Omental fat pad (tissue), 4 donors: ENCODE results near the gene ZCCHC2. TPM values are rescaled to one million over a fixed set of nuclear protein-coding genes. Genes with fewer than 3 reads are reported as not detected.

Source experiments
- ATAC-seq: fragments of 150-250 bp; one replicate; pipeline ENCODE4 v1.9.1; 2016; ENCODE audit warnings: mild to moderate bottlenecking, moderate library complexity; ENCODE audit not compliant: low FRiP score
- DNase-seq: peaks from one replicate; pipeline ENCODE4 v3.0.0-alpha.2; 2019; ENCODE audit warnings: low spot score
- total RNA-seq, 4 donors: library from RNA; depleted of rRNA; stranded (reverse); fragments of >200 nt; gene quantifications; one replicate each; pipeline ENCODE4 v1.1.0, GENCODE V29; 2016
- TF ChIP-seq, protein P1 (sequence below), 3 donors: fragments of 450-650 bp; IDR thresholded peaks; one replicate each; pipeline ENCODE4 v1.5.1; 2016 to 2017; ENCODE audit warnings: antibody characterized with exemption in 3 of 3, mild to moderate bottlenecking in 3 of 3, moderate library complexity in 2 of 3

Gene ZCCHC2
- total RNA-seq, 4 donors from 2014 or later, result 22.1 to 37.1 (median 30.7) TPM

DNA sequence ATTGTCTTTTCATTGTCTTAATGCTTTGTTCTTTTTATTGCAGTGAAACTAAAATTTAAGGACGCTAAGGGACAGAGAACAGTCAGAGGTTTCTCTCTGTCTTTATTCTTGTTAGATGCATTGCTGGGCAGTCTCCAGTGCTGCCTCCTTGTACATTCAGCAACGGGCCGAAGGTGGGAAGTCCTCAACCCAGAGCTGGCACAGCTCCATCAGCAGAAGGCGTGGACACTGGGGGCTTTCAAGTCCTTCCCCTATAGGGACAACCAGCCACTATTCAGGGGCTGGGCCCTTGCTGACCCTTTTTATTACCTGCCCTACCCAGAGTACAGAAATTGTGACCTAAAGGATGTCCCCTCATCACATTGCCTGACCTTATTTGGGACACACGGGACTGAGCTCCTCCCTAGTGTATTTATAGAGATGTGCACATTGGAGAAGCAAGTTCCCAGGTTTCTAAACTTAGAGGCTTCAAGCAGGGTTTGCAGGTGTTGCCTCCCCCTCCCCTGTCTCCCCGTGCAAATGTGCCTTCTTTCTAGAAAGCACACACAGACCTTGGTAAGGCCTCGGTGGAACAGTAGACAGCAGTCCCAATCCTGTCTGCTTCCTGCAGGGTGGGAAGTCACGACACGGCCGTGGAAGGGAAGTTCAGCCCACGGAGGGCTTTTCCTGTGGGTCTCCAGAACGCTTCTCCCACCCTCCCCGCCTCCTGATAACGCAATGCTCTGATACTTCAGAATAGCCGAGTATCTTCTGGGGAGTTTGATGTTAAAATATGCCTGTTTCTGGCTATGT is 68.2 kb downstream of the ZCCHC2 start:
- DNase-seq (no peak), ATAC-seq (no peak)
- TF ChIP-seq, protein P1, sequence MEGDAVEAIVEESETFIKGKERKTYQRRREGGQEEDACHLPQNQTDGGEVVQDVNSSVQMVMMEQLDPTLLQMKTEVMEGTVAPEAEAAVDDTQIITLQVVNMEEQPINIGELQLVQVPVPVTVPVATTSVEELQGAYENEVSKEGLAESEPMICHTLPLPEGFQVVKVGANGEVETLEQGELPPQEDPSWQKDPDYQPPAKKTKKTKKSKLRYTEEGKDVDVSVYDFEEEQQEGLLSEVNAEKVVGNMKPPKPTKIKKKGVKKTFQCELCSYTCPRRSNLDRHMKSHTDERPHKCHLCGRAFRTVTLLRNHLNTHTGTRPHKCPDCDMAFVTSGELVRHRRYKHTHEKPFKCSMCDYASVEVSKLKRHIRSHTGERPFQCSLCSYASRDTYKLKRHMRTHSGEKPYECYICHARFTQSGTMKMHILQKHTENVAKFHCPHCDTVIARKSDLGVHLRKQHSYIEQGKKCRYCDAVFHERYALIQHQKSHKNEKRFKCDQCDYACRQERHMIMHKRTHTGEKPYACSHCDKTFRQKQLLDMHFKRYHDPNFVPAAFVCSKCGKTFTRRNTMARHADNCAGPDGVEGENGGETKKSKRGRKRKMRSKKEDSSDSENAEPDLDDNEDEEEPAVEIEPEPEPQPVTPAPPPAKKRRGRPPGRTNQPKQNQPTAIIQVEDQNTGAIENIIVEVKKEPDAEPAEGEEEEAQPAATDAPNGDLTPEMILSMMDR (IDR thresholded peaks at IDR 0.05), result no peak

DNA sequence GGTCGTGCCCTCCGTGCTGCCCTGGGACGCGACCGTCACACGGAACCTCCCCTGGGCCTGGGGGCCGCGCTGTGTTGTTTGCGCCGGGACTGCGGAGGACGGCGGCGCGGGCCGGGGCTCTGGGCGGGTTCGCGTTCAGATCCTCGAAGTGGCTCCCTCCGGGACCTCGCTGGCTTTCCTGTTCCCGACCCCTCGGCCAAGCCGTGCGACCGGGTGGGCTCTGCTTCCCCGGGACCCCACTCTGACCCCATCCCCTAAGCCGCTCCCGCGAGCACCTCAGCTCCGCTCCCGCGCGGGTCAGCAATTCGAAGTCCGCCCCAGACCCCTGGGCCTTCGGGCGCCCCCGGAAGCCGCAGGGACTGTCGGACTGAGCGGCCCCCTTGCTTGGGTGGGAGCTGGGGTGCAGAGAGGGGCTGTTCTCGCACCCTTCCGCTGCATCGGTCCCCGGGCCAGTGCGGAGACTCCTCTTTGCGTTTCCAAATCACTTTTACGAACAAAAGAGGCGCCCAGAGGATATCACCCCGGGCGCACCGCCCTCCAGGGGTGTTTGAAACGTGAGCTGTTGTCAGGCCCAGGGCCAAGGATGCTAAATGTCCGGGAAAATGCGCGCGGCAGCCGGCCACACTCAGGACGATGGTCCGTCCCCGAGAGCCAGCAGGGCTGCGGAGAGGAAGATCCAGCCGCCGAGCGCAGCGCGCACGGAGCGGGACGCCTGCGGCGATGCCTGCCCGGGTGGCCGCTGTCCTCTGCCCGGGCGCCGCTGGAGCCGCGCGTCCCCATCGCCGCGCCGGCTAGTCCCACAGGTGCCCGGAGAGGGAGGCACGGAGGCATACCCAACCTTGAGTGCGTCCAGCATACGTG is 73.5 kb downstream of the ZCCHC2 start:
- DNase-seq (no peak), ATAC-seq (peak; percentile 47)
- TF ChIP-seq, protein P1 (IDR thresholded peaks at IDR 0.05), result no peak

DNA sequence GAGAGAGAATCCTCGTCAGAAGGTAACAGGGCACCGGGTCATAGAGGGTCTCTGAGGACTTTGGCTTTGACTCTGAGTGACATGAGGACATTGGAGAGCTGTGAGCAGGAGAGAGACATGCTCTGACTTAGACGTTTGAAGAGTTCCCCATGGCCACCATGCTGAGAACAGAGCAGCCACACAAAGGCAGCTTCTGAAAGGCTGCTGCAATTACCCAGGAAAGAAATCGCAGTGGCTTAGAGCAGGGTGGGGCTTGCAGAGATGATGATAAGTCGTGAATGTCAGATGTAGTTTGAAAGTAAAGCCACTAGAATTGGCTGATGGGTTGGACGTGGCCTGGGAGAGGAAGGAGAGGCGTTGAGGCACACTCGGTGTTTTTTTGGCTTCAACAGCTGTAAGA is 79.0 kb downstream of the ZCCHC2 start:
- ATAC-seq, result no peak
- TF ChIP-seq, protein P1 (IDR thresholded peaks at IDR 0.05), result no peak
- DNase-seq, result no peak

DNA sequence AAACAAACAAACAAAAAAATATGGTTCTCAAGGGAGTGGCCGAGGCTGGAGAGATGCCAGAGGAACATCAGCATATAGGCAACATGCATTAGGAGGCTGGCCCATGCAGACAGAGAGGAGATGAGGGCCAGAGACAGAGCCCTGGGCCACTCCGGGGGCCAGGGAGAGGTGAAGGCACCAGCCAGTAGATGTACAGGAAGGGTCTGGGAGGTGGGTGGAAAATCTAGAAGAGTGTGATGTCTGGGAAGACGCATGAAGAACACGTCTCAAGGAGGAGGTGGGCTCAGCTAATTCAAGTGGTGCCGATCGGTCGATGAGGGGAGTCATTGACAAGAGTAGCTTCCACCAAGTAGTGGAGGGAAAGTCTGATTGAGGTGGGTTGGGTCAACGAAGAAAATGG is 79.9 kb downstream of the ZCCHC2 start:
- DNase-seq (no peak), ATAC-seq (no peak)
- TF ChIP-seq, protein P1 (IDR thresholded peaks at IDR 0.05), result no peak

DNA sequence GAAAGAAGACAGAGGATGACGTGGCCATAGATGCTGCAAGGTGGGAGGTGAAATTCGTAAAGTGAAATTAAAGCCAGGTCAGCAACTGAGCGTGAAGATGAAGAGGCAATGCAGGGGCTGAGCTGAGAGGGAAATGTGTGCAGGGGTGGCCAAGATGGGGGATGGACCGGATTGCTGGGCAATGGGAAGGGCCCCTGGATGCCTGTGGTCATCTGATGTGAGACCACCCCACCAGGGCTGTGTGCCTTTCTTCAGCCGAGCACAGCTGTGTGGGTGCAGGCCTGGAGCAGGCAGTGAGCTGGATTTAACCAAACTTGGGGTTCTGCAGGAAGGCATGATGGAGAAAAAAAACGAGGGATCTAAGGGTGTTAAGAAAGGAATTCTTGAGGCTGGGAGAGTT is 80.4 kb downstream of the ZCCHC2 start:
- ATAC-seq, result no peak
- TF ChIP-seq, protein P1 (IDR thresholded peaks at IDR 0.05), result no peak
- DNase-seq, result no peak

DNA sequence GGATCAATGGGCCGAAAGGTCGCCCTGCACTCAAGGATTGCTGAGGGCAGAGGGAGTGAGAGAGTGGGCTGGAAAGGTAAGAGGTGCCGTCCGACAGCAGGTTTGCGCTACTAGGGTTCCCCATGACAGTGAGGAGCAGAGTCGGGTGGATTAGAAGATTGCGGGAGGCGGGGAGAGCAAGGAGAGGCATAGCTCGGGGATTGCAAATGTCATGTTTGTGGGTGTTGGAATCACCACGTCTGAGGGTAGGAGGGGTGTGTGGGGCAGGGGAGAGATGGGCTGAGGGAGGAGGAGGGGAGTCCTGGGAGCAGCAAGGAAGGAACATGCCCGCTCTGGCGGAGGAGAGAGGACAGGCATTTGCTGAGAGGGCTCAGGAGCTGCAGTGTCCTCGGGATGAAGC is 81.2 kb downstream of the ZCCHC2 start:
- DNase-seq, result no peak
- ATAC-seq, result no peak
- TF ChIP-seq, protein P1 (IDR thresholded peaks at IDR 0.05), result no peak
